Thoracic aorta (tissue), 2 donors: ENCODE results near the gene RGS7. TPM values are rescaled to one million over a fixed set of nuclear protein-coding genes. Genes with fewer than 3 reads are reported as not detected.

Source experiments
- ATAC-seq: fragments of 150-250 bp; one replicate; pipeline ENCODE4 v1.8.0; 2017; ENCODE audit warnings: low read depth; ENCODE audit not compliant: insufficient number of reproducible peaks, low FRiP score
- DNase-seq: peaks from one replicate; pipeline ENCODE4 v3.0.0-alpha.2; 2020; ENCODE audit warnings: low spot score
- H3K27ac ChIP-seq, 2 donors: fragments of 200-600 bp; sonication (generic); 1 replicate in 1 of 2; 2 replicates in 1 of 2; pipeline ENCODE4 v1.5.1; 2016; ENCODE audit warnings: mild to moderate bottlenecking in 2 of 2, moderate library complexity in 2 of 2
- H3K27me3 ChIP-seq: fragments of 200-600 bp; sonication (generic); replicated peaks from 2 replicates; pipeline ENCODE4 v1.6.0; 2016; ENCODE audit warnings: mild to moderate bottlenecking; ENCODE audit not compliant: insufficient read depth
- H3K36me3 ChIP-seq: fragments of 200-600 bp; sonication (generic); one replicate; pipeline ENCODE4 v1.5.1; 2016
- H3K4me1 ChIP-seq, 2 donors: fragments of 200-600 bp; sonication (generic); 1 replicate in 1 of 2; 2 replicates in 1 of 2; pipeline versions ENCODE4 v1.5.1 to v1.6.0; 2016; ENCODE audit warnings: low read depth in 2 of 2, mild to moderate bottlenecking in 1 of 2; ENCODE audit not compliant: control insufficient read depth in 1 of 2
- H3K4me3 ChIP-seq: fragments of 200-600 bp; sonication (generic); 2 replicates; pipeline ENCODE4 v1.5.1; 2016; ENCODE audit warnings: mild to moderate bottlenecking
- H3K9me3 ChIP-seq: fragments of 200-600 bp; sonication (generic); 2 replicates; pipeline ENCODE4 v1.5.1; 2016
- total RNA-seq, 2 donors: library from RNA; depleted of rRNA; stranded (reverse); fragments of >200 nt; gene quantifications; one replicate each; pipeline versions ENCODE4 v1.1.0 to v1.2.3, GENCODE V29; 2016
- TF ChIP-seq, protein P1 (sequence below): fragments of 200-600 bp; sonication (generic); IDR thresholded peaks from one replicate; pipeline ENCODE4 v1.5.1; 2019; ENCODE audit warnings: antibody characterized with exemption

The RGS7 gene
- total RNA-seq, 2 donors from 2014 or later: not detected

DNA sequence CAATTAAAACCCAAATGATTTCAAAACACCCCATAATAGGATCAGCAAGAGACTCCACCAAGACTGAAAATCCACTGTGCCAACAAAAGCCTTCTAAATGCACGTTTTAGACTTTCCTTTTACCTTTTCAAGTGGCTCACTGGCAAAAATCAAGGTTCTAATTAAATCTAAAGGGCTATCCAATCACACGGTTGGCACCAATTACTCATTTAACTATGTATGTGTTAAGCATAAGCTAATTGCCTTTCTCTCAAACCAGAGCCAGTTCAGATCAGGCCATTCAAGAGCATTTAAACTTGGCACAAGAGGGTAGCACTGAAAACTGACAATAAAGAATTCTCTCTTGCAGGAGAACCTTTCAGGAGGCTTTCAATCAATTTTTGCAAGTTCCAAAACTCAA lies 139.5 kb downstream of the RGS7 start:
- Histone ChIP-seq H3K27ac (no peak overlapping the region), H3K4me3 (no peak overlapping the region), H3K36me3 (no peaks in the 10 kb centered on the region), H3K9me3 (peaks cover 4% of the 10 kb centered on the region), H3K4me1 (no peaks in the 10 kb centered on the region), H3K27me3 (no peaks in the 10 kb centered on the region)
- no peak for DNase-seq
- TF ChIP-seq, protein P1, sequence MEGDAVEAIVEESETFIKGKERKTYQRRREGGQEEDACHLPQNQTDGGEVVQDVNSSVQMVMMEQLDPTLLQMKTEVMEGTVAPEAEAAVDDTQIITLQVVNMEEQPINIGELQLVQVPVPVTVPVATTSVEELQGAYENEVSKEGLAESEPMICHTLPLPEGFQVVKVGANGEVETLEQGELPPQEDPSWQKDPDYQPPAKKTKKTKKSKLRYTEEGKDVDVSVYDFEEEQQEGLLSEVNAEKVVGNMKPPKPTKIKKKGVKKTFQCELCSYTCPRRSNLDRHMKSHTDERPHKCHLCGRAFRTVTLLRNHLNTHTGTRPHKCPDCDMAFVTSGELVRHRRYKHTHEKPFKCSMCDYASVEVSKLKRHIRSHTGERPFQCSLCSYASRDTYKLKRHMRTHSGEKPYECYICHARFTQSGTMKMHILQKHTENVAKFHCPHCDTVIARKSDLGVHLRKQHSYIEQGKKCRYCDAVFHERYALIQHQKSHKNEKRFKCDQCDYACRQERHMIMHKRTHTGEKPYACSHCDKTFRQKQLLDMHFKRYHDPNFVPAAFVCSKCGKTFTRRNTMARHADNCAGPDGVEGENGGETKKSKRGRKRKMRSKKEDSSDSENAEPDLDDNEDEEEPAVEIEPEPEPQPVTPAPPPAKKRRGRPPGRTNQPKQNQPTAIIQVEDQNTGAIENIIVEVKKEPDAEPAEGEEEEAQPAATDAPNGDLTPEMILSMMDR: no peak
- no peak for ATAC-seq

- no peak for ATAC-seq
- Histone ChIP-seq H3K4me1 (no peaks in the 10 kb centered on the region), H3K9me3 (peaks cover 4% of the 10 kb centered on the region), H3K27me3 (no peaks in the 10 kb centered on the region), H3K27ac (no peak overlapping the region), H3K36me3 (no peaks in the 10 kb centered on the region), H3K4me3 (no peak overlapping the region)
- no peak for DNase-seq
- TF ChIP-seq, protein P1: no peak
Observed at GRCh38 chr1:241215683-241216082, 141.3 kb downstream of the RGS7 start.

DNA sequence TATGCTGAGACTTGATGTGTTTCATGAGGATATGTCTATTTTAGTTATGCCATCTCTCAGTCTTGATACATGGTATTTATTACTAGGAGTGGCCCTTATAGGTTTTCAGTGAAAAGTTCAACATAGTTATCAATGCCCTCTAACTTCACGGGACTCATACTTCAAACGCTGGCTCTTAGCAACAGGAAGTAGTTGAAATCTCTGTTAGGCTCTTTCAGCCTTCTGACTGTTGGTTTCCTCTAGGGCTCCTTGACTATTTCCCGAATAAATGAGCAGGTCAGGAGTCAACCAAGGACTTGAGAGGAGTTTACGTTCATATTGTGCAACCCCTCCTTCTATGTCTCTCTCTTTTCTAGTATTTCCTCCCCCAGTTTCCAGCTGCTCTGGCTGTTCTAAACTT lies 141.8 kb downstream of the RGS7 start:
- Histone ChIP-seq H3K27ac (no peak overlapping the region), H3K9me3 (peaks cover 4% of the 10 kb centered on the region), H3K36me3 (no peaks in the 10 kb centered on the region), H3K4me1 (no peaks in the 10 kb centered on the region), H3K27me3 (no peaks in the 10 kb centered on the region), H3K4me3 (no peak overlapping the region)
- no peak for DNase-seq
- TF ChIP-seq, protein P1: no peak
- no peak for ATAC-seq

DNA sequence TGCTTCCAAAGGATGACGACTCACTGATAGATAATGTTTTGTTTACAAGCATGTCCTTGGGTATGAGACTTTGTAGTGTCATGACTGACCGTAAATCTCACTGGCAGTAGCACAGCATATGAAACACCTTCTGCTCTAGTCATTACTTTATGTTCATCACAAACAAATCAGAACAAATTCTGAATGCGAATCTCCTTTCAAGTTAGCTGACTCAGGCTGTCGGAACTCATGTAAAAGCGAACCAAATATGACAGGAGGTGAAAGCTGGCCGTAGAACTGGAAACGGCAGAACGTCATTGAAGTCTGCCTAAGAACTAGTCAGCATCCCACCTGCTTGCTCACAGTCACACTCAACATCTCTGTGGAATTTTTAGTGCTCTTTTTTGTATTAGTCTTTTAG lies 143.9 kb downstream of the RGS7 start:
- no peak for ATAC-seq

DNA sequence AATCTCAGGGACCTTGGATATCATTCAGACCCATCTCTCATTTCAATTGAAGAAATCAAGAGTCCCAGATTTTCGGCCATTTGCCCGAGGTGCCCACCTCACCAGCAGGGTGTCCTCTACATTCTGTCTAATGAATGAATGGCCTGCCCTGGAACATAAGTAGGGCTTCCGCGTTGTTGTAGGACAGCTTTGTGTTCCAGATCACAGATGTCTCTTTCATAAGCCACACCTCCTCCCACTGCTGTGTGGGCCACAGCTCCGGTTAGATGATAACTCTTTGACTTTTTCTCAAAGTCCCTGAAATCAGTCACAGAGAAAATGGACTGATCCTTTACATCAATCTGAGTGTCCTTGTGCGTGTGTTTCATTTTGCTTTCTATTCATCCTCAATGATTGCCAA lies 144.4 kb downstream of the RGS7 start:
- no peak overlapping the region for H3K27ac ChIP-seq
- H3K4me3 ChIP-seq: no peak overlapping the region
- H3K4me1 ChIP-seq: no peaks in the 10 kb centered on the region
- H3K36me3 ChIP-seq: no peaks in the 10 kb centered on the region
- TF ChIP-seq, protein P1: no peak
- peaks cover 4% of the 10 kb centered on the region for H3K9me3 ChIP-seq
- H3K27me3 ChIP-seq: no peaks in the 10 kb centered on the region
- no peak for DNase-seq
- ATAC-seq: no peak

More for the DNA sequence above, 143.9 kb downstream of the RGS7 start:
- Histone ChIP-seq H3K4me1 (no peaks in the 10 kb centered on the region), H3K9me3 (peaks cover 4% of the 10 kb centered on the region), H3K4me3 (no peak overlapping the region), H3K27me3 (no peaks in the 10 kb centered on the region), H3K27ac (no peak overlapping the region), H3K36me3 (no peaks in the 10 kb centered on the region)
- no peak for DNase-seq
- TF ChIP-seq, protein P1: no peak
